ENCODE measurements around the gene PLPPR3.
"Not testable (repeated sequence)": the region's sequence is repeated elsewhere in the genome, so short reads cannot be mapped to it uniquely, and the experiment has no call there.

Gene PLPPR3

GRCh38 chr19:825897-826644, 4.3 kb upstream of the PLPPR3 start:
- no peak for DNase-seq

GRCh38 chr19:824885-825284, 3.1 kb upstream of the PLPPR3 start:
- no peak for DNase-seq

GRCh38 chr19:823565-824121, 1.9 kb upstream of the PLPPR3 start:
- DNase-seq, result no peak

GRCh38 chr19:821231-821824, 427 bp downstream of the PLPPR3 start:
- no peak for DNase-seq

- DNase-seq, result not testable (repeated sequence)
These were observed 1.5 kb downstream of the PLPPR3 start for GRCh38 chr19:820212-820611.

- no peak for DNase-seq
These were observed 5.3 kb downstream of the PLPPR3 start for GRCh38 chr19:816500-816857.

- DNase-seq, result no peak
These were observed 5.8 kb downstream of the PLPPR3 start for GRCh38 chr19:815775-816499.

- no peak for DNase-seq
These were observed 6.5 kb downstream of the PLPPR3 start for GRCh38 chr19:815079-815774.

- no peak for DNase-seq
These were observed 7.3 kb downstream of the PLPPR3 start for GRCh38 chr19:814152-815078.

GRCh38 chr19:813219-814151, 8.3 kb downstream of the PLPPR3 start:
- no peak for DNase-seq

- no peak for DNase-seq
These were observed 9.0 kb downstream of the PLPPR3 start for GRCh38 chr19:812747-813218.

- no peak for DNase-seq
These were observed 9.6 kb downstream of the PLPPR3 start for GRCh38 chr19:812049-812746.

GRCh38 chr19:811506-812048, 10.2 kb downstream of the PLPPR3 start:
- no peak for DNase-seq

- DNase-seq, result no peak
These were observed 10.8 kb downstream of the PLPPR3 start for GRCh38 chr19:810883-811489.

- no peak for DNase-seq
These were observed 11.5 kb downstream of the PLPPR3 start for GRCh38 chr19:810077-810855.

GRCh38 chr19:808423-808775, 13.4 kb downstream of the PLPPR3 start:
- no peak for DNase-seq

- DNase-seq, result no peak
These were observed 13.9 kb downstream of the PLPPR3 start for GRCh38 chr19:807627-808422.

Data from RPMI8226 (cell line).